HL-60 (cell line): ENCODE measurements around the gene PTPN23.
A peak's percentile ranks its signal among the peaks of the same experiment; 100 is the strongest.

Experiments used
- DNase-seq, 2 experiments: peaks; one replicate each; pipeline ENCODE4 v3.0.0-alpha.2; 2010 to 2020; ENCODE audit warnings: low read depth in 1 of 2, low spot score in 1 of 2
- H3K27ac ChIP-seq: fragments of 250-450 bp; sonication (Bioruptor Pico); replicated peaks from 2 replicates; pipeline ENCODE4 v1.5.1; 2020; ENCODE audit warnings: mild to moderate bottlenecking, moderate library complexity
- H3K27me3 ChIP-seq: fragments of 250-450 bp; sonication (Bioruptor Pico); 2 replicates; pipeline ENCODE4 v1.5.1; 2021; ENCODE audit warnings: mild to moderate bottlenecking, moderate library complexity; ENCODE audit not compliant: insufficient read depth, poor library complexity, severe bottlenecking
- H3K4me3 ChIP-seq: replicated peaks from 2 replicates; pipeline ENCODE4 v1.5.1; 2011; ENCODE audit warnings: mild to moderate bottlenecking, control low read depth, low read length; ENCODE audit not compliant: insufficient read depth
- GABPA ChIP-seq: IDR thresholded peaks from 2 replicates; pipeline ENCODE4 v1.6.1; 2012; ENCODE audit warnings: low read depth
- POLR2AphosphoS5 ChIP-seq: IDR thresholded peaks from 2 replicates; pipeline ENCODE4 v1.6.1; 2012; ENCODE audit warnings: low read depth
- REST ChIP-seq: IDR thresholded peaks from 2 replicates; pipeline ENCODE4 v1.6.1; 2012; ENCODE audit warnings: low read depth; ENCODE audit not compliant: insufficient replicate concordance
- SPI1 ChIP-seq: IDR thresholded peaks from 2 replicates; pipeline ENCODE4 v1.6.1; 2012; ENCODE audit warnings: low read depth, mild to moderate bottlenecking, borderline replicate concordance
- TF ChIP-seq, protein P1 (sequence below): IDR thresholded peaks from one replicate; pipeline ENCODE4 v1.5.1; 2011; ENCODE audit warnings: low read length, control low read depth, inconsistent platforms; ENCODE audit not compliant: insufficient read depth

PTPN23 gene

DNA sequence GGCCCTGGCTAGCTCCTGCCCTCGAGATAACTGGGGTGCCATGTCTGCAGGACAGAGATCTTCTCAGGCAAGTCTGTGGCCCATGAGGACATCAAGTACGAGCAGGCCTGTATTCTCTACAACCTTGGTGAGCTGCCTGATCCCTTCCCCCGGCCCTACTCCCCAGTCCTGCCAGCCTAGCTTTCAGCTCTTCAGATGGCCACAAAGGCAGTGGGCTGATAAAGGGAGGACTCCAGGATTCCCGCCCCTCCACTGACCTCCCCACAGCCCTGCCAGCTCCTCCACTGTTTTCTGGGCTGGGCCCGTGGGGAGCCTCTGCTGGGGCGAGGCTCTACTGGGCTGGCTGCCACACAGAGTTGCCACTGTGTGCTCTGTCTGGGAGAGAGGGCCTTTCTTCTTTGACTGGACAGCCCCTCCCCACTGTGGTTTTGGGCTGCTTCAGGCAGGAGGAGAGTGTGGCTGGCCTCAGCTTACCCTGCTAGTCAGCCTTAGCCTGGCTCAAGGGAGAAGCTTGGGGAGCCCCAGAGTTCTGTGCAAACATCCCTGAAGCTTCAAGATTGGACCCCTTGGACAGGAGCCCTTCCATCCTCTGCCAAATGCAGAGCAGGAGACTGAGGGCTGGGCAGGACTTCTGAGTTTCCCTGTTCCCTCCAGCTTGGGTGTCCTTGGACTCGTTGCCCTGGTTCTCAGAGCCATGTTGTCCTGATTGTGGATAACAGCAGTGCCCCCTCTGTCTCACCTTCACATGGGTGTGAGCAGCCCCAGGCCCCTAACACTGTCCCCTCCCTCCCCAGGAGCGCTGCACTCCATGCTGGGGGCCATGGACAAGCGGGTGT lies 24.4 kb downstream of the PTPN23 start:
- DNase-seq, result no peak
- TF ChIP-seq SPI1 (no peak), POLR2AphosphoS5 (no peak), GABPA (no peak), REST (no peak)
- TF ChIP-seq, protein P1, sequence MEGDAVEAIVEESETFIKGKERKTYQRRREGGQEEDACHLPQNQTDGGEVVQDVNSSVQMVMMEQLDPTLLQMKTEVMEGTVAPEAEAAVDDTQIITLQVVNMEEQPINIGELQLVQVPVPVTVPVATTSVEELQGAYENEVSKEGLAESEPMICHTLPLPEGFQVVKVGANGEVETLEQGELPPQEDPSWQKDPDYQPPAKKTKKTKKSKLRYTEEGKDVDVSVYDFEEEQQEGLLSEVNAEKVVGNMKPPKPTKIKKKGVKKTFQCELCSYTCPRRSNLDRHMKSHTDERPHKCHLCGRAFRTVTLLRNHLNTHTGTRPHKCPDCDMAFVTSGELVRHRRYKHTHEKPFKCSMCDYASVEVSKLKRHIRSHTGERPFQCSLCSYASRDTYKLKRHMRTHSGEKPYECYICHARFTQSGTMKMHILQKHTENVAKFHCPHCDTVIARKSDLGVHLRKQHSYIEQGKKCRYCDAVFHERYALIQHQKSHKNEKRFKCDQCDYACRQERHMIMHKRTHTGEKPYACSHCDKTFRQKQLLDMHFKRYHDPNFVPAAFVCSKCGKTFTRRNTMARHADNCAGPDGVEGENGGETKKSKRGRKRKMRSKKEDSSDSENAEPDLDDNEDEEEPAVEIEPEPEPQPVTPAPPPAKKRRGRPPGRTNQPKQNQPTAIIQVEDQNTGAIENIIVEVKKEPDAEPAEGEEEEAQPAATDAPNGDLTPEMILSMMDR, result no peak
- H3K27me3 ChIP-seq, result no peaks in the 10 kb centered on the region
- H3K27ac ChIP-seq, result no peak overlapping the region
- H3K4me3 ChIP-seq, result no peak overlapping the region

- H3K4me3 ChIP-seq, result no peak overlapping the region
- peak in 1 of 2 experiments; percentile 64 for DNase-seq
- no peaks in the 10 kb centered on the region for H3K27me3 ChIP-seq
- no peak for TF ChIP-seq GABPA
- TF ChIP-seq, protein P1, result no peak
- no peak for TF ChIP-seq SPI1
- TF ChIP-seq POLR2AphosphoS5, result no peak
- TF ChIP-seq REST, result no peak
- no peak overlapping the region for H3K27ac ChIP-seq
Measured at GRCh38 chr3:47405820-47406761, 25.3 kb downstream of the PTPN23 start.

GRCh38 chr3:47406762-47407149 lies 25.9 kb downstream of the PTPN23 start:
- Histone ChIP-seq H3K4me3 (no peak overlapping the region), H3K27me3 (no peaks in the 10 kb centered on the region), H3K27ac (no peak overlapping the region)
- 0 out of 2 replicates have a peak, but pooled peaks have one; percentile 23 for TF ChIP-seq POLR2AphosphoS5
- TF ChIP-seq, protein P1, result no peak
- no peak for DNase-seq
